Measurements from ENCODE around the gene SP3. TPM values are rescaled to one million over a fixed set of nuclear protein-coding genes. Genes with fewer than 3 reads are reported as not detected.

SP3 gene
- total RNA-seq, 1 donor from 2014 or later = 41.2 TPM

DNA sequence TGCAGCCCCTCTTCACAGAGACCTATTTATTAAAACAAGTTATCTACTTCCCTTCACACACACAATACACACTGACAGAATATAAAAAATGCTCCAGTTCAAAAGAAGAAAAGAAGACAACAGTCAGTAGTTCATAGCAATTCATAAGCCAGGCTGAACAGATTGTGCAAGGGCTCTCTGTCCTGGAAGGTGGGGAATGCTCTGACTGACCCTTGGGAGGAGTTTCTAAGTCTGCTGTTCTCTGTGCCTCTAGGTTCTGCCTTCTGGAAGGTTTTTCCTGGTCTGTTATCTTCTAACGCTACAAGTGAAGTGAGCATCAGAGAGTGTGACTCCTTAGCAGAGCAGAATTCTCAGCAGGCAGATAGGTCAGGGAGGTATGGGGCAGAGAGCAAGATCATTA, 35.7 kb downstream of the SP3 start:
- TF ChIP-seq, protein P1, sequence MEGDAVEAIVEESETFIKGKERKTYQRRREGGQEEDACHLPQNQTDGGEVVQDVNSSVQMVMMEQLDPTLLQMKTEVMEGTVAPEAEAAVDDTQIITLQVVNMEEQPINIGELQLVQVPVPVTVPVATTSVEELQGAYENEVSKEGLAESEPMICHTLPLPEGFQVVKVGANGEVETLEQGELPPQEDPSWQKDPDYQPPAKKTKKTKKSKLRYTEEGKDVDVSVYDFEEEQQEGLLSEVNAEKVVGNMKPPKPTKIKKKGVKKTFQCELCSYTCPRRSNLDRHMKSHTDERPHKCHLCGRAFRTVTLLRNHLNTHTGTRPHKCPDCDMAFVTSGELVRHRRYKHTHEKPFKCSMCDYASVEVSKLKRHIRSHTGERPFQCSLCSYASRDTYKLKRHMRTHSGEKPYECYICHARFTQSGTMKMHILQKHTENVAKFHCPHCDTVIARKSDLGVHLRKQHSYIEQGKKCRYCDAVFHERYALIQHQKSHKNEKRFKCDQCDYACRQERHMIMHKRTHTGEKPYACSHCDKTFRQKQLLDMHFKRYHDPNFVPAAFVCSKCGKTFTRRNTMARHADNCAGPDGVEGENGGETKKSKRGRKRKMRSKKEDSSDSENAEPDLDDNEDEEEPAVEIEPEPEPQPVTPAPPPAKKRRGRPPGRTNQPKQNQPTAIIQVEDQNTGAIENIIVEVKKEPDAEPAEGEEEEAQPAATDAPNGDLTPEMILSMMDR (conservative IDR thresholded peaks at IDR 0.05; ENCODE audit: low read depth, low read length) = no peak
- H3K4me3 ChIP-seq (ENCODE audit: low read depth, low read length) = no peak overlapping the region
- DNase-seq (ENCODE audit: low read depth) = no peak

DNA sequence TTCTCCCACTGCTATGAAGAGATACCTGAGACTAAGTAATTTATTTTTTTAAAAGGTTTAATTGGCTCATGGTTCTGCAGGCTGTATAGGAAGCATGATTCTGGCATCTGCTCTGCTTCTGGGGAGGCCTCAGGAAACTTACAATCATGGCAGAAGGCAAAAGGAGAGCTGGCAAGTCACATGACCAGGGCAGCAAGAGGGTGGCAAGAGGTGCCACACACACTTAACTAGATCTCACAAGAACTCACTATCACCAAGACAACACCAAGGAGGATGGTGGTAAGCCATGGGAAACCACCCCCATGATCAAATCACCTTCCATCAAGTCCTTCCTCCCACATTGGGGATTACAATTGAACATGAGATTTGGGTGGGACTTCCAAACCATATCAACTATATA, 38.3 kb downstream of the SP3 start:
- TF ChIP-seq, protein P1 (conservative IDR thresholded peaks at IDR 0.05; ENCODE audit: low read depth, low read length) = no peak

DNA sequence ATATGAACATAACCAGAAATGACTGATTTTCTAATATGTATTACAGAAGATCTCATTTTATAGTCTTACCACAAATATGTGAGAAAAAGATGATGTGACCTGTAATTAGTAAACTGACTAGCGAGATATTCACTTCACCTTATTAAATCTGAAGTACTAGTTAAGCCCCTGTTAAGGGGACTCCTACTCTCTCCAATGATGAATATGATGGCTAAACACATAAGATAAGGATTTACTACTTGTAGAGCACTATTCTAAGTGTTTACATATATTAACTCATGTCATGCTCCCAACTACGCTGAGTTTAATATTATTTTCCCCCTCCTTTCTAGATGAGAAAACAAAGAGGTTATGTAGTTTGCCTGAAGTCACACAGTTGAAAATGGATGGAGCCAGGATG, 40.9 kb downstream of the SP3 start:
- DNase-seq (ENCODE audit: low read depth) = no peak
- TF ChIP-seq, protein P1 (conservative IDR thresholded peaks at IDR 0.05; ENCODE audit: low read depth, low read length) = no peak
- H3K4me3 ChIP-seq (ENCODE audit: low read depth, low read length) = no peak overlapping the region

More for the DNA sequence above, 38.3 kb downstream of the SP3 start:
- no peak overlapping the region for H3K4me3 ChIP-seq (ENCODE audit: low read depth, low read length)
- DNase-seq (ENCODE audit: low read depth) = no peak

DNA sequence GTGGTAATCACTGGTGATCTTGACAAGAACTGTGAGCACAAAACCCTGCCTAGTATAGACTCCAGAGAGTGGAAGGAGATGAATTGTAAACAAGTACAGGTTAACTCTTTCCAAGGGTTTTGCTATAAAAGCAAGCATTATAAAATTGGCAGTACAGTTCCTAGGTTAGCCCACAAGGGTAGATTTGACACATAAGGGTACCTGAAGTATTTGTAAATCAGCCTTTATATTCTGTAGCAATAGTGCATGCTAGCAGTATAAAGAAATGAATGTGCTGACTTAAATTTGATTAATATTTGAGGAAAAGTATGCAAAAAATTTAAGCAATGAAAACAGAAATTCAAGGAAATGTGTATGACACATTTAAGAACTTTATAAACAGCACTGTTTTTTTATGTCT, 42.4 kb downstream of the SP3 start:
- TF ChIP-seq, protein P1 (conservative IDR thresholded peaks at IDR 0.05; ENCODE audit: low read depth, low read length) = no peak
- H3K4me3 ChIP-seq (ENCODE audit: low read depth, low read length) = no peak overlapping the region
- DNase-seq (ENCODE audit: low read depth) = no peak

DNA sequence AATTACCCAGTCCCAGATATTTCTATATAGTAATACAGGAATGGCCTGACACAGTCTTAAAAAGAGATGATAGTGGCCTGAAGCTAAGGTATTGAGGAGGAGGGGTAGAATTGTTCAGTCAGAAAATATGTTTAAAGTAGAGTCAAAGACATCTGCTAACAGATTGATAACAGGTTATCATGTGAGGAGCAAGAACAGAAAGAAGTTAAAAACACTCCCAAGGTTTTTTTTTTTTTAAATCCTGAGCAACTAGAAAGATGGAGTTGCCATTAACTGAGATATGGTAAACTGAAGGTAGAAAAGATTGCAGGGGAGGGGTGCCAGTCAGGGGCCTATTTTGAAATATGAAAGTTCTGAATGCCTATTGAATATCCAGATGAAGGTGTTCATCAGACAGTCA, 43.1 kb downstream of the SP3 start:
- TF ChIP-seq, protein P1 (conservative IDR thresholded peaks at IDR 0.05; ENCODE audit: low read depth, low read length) = no peak
- DNase-seq (ENCODE audit: low read depth) = no peak

DNA sequence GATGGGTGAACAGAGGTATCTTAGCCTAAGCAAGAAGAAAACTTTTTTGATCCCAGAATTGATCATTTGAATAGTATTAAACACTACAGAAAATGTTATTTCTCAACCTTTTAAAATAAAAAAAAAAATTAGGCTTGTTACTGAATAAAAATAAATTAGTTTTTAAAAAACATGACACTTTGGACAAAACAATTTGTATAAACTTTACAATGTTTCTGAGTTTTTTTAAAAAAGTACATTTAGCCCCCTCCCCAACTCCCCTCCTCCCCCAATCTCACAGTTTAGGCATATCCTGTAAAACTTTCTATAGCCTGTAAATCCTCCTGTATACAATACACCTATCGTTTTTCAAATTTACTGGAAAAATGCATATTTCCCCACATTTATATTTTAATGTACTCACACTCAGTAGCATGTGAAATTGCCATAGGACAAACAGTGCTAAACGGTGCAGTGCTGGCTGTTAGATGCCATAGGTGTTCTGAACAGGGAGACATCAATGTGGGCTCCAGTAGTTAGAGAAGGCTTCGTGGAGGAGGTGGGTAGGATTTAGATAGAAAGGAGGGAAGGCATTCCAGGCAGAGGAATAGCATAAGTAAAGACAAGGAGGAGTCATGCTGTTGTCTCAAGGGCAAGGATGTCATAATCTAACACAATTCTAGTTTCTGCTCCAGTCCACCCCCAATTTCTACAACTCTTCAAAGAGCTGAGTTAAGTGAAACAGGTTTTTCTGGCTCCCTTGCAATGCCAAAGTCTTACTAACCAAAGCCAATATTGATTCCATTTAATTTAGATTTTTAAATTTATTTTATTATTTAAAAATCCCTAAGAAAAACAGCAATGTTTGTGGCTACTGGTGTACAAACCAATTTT, 50.9 kb downstream of the SP3 start:
- DNase-seq (ENCODE audit: low read depth) = no peak

More for the DNA sequence above, 43.1 kb downstream of the SP3 start:
- H3K4me3 ChIP-seq (ENCODE audit: low read depth, low read length) = no peak overlapping the region

More for the DNA sequence above, 50.9 kb downstream of the SP3 start:
- TF ChIP-seq, protein P1 (conservative IDR thresholded peaks at IDR 0.05; ENCODE audit: low read depth, low read length) = no peak
- no peak overlapping the region for H3K4me3 ChIP-seq (ENCODE audit: low read depth, low read length)

All from epithelial cell of proximal tubule (primary cell).